Esophagus muscularis mucosa (tissue), 4 donors: ENCODE results near the gene C5orf52. TPM values are rescaled to one million over a fixed set of nuclear protein-coding genes. Genes with fewer than 3 reads are reported as not detected.

Experiments used
- DNase-seq: peaks from one replicate; pipeline ENCODE4 v3.0.0-alpha.2; 2017; ENCODE audit errors: extremely low spot score
- H3K27ac ChIP-seq, 4 donors: fragments of 200-600 bp; sonication (generic); replicated peaks in 1 of 4; 1 replicate in 3 of 4; 2 replicates in 1 of 4; pipeline ENCODE4 v1.5.1; 2016 to 2019; ENCODE audit warnings: mild to moderate bottlenecking in 1 of 4
- H3K27me3 ChIP-seq, 4 donors: fragments of 200-600 bp; sonication (generic); one replicate each; pipeline versions ENCODE4 v1.5.1 to v1.6.0; 2016 to 2019
- H3K36me3 ChIP-seq, 4 donors: fragments of 200-600 bp; sonication (generic); one replicate each; pipeline ENCODE4 v1.5.1; 2016 to 2019
- H3K4me1 ChIP-seq, 4 donors: fragments of 200-600 bp; sonication (generic); one replicate each; pipeline ENCODE4 v1.5.1; 2016 to 2019
- H3K4me3 ChIP-seq, 4 donors: fragments of 200-600 bp; sonication (generic); 1 replicate in 2 of 4; 2 replicates in 2 of 4; pipeline ENCODE4 v1.5.1; 2016 to 2019; ENCODE audit warnings: mild to moderate bottlenecking in 4 of 4, moderate library complexity in 1 of 4
- H3K9me3 ChIP-seq, 4 donors: fragments of 200-600 bp; sonication (generic); 1 replicate in 3 of 4; 2 replicates in 1 of 4; pipeline ENCODE4 v1.5.1; 2016 to 2019
- EP300 ChIP-seq: sonication (generic); formaldehyde crosslinking; IDR thresholded peaks from one replicate; pipeline ENCODE4 v1.6.1; 2017; ENCODE audit warnings: antibody characterized with exemption
- POLR2A ChIP-seq: fragments of 450-650 bp; IDR thresholded peaks from one replicate; pipeline ENCODE4 v1.6.1; 2017; ENCODE audit warnings: antibody characterized with exemption, moderate library complexity, mild to moderate bottlenecking, low read depth
- POLR2AphosphoS5 ChIP-seq, 2 donors: sonication (generic); formaldehyde crosslinking; IDR thresholded peaks; one replicate each; pipeline ENCODE4 v1.6.1; 2017; ENCODE audit warnings: antibody characterized with exemption in 2 of 2
- WGBS: methylation state at CpG from one replicate; pipeline ENCODE4 v1.1.5; 2018; 5-methylcytosine and 5-hydroxymethylcytosine counted together
- intact Hi-C: fragments of 100-400 bp; cut with DNase I; formaldehyde crosslinking; loops from one replicate; pipeline ENCODE4 v1.15.1; 2023
- total RNA-seq, 4 donors: library from RNA; depleted of rRNA; stranded (reverse); fragments of >200 nt; gene quantifications; one replicate each; pipeline versions ENCODE4 v1.1.0 to v1.2.1, GENCODE V29; 2016
- TF ChIP-seq, protein P1 (sequence below), 3 experiments: fragments of 200-600 bp in 2 of 3; fragments of 450-650 bp in 1 of 3; sonication (generic) in 2 of 3; IDR thresholded peaks; one replicate each; pipeline ENCODE4 v1.5.1; 2017 to 2019; ENCODE audit warnings: antibody characterized with exemption in 3 of 3, mild to moderate bottlenecking in 2 of 3, moderate library complexity in 1 of 3

C5orf52 gene
- total RNA-seq, 4 donors from 2014 or later = not detected

DNA sequence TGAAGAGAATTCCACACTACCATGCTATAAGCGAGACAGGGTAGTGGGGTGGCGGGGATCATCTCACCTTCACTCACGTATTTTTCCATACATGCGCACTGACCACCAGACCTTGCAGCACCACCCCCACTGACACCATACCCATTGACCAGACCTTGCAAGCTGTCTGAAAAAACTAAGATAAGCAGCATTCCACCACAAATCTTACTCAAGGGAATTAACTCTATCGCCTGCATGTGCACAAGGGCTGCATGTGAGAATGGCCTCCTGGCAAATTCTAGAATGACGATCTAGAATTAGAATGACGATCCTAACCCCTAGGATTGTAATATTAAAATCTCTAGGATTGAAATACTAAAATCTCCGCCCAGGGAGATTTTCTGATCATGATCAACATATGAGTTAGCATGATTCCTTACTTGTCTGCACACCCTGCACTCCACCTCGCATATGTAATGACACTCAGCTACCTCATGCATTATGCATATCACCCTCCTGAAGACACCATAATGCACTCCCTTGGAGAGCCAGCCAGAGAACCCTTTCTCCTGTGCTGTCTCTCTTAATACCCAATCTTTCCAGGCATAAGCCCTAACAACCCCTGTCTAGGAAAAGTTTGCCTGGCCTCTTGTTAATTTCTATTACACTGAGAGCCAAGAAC lies 30.8 kb upstream of the C5orf52 start:
- 92% methylated on average over 9 of the region's 9 CpGs for WGBS
- Histone ChIP-seq H3K27ac (no peak overlapping the region), H3K27me3 (no peaks in the 10 kb centered on the region), H3K4me3 (no peak overlapping the region), H3K36me3 (no peaks in the 10 kb centered on the region), H3K4me1 (no peaks in the 10 kb centered on the region), H3K9me3 (no peaks in the 10 kb centered on the region)
- intact Hi-C loops = no loop called here
- DNase-seq = no peak
- no peak for TF ChIP-seq EP300
- TF ChIP-seq POLR2AphosphoS5 (IDR thresholded peaks at IDR 0.05) = no peak
- no peak for TF ChIP-seq POLR2A
- TF ChIP-seq, protein P1, sequence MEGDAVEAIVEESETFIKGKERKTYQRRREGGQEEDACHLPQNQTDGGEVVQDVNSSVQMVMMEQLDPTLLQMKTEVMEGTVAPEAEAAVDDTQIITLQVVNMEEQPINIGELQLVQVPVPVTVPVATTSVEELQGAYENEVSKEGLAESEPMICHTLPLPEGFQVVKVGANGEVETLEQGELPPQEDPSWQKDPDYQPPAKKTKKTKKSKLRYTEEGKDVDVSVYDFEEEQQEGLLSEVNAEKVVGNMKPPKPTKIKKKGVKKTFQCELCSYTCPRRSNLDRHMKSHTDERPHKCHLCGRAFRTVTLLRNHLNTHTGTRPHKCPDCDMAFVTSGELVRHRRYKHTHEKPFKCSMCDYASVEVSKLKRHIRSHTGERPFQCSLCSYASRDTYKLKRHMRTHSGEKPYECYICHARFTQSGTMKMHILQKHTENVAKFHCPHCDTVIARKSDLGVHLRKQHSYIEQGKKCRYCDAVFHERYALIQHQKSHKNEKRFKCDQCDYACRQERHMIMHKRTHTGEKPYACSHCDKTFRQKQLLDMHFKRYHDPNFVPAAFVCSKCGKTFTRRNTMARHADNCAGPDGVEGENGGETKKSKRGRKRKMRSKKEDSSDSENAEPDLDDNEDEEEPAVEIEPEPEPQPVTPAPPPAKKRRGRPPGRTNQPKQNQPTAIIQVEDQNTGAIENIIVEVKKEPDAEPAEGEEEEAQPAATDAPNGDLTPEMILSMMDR (IDR thresholded peaks at IDR 0.05) = no peak

- DNase-seq = no peak
- no peak for TF ChIP-seq POLR2AphosphoS5 (IDR thresholded peaks at IDR 0.05)
- no peak for TF ChIP-seq POLR2A
- TF ChIP-seq EP300 = no peak
- TF ChIP-seq, protein P1 (IDR thresholded peaks at IDR 0.05) = no peak
- 91% methylated on average over 7 of the region's 7 CpGs for WGBS
- Histone ChIP-seq H3K4me1 (peaks cover 4 to 12% (median 9%) of the 10 kb centered on the region in 4 donors), H3K27me3 (no peaks in the 10 kb centered on the region), H3K36me3 (no peaks in the 10 kb centered on the region), H3K27ac (no peak overlapping the region), H3K9me3 (no peaks in the 10 kb centered on the region), H3K4me3 (no peak overlapping the region)
- intact Hi-C loops = no loop called here
These were observed 22.9 kb upstream of the C5orf52 start for GRCh38 chr5:157648275-157648990.

- WGBS = 90% methylated on average over 2 of the region's 2 CpGs
These were observed 22.2 kb upstream of the C5orf52 start for GRCh38 chr5:157649101-157649500.

GRCh38 chr5:157650991-157651611 lies 20.2 kb upstream of the C5orf52 start:
- intact Hi-C loops = loop anchor here (10.0 kb wide), 1 partner anchor 66 kb away; no protein-coding TSS in a partner anchor
- 81% methylated on average over 29 of the region's 33 CpGs for WGBS

More at GRCh38 chr5:157649101-157649500, 22.2 kb upstream of the C5orf52 start:
- H3K36me3 ChIP-seq = no peaks in the 10 kb centered on the region
- no peak overlapping the region for H3K4me3 ChIP-seq
- H3K27me3 ChIP-seq = no peaks in the 10 kb centered on the region
- H3K27ac ChIP-seq = no peak overlapping the region
- TF ChIP-seq EP300 = no peak
- intact Hi-C loops = no loop called here
- no peaks in the 10 kb centered on the region for H3K9me3 ChIP-seq
- peaks cover 4 to 12% (median 9%) of the 10 kb centered on the region in 4 donors for H3K4me1 ChIP-seq
- DNase-seq = no peak

More at GRCh38 chr5:157650991-157651611, 20.2 kb upstream of the C5orf52 start:
- Histone ChIP-seq H3K4me3 (peak overlapping the region; percentile 56 to 67 (median 60)), H3K4me1 (peaks cover 4 to 12% (median 9%) of the 10 kb centered on the region in 4 donors), H3K36me3 (no peaks in the 10 kb centered on the region), H3K27ac (no peak overlapping the region), H3K27me3 (no peaks in the 10 kb centered on the region), H3K9me3 (no peaks in the 10 kb centered on the region)
- TF ChIP-seq, protein P1 (IDR thresholded peaks at IDR 0.05) = no peak
- no peak for TF ChIP-seq POLR2AphosphoS5 (IDR thresholded peaks at IDR 0.05)
- no peak for TF ChIP-seq POLR2A
- TF ChIP-seq EP300 = no peak
- no peak for DNase-seq
